Skeletal muscle cell (primary cell): Measurements from ENCODE around the gene TPPP.

Source experiments
- DNase-seq: peaks from one replicate; pipeline ENCODE4 v3.0.0-alpha.2; 2010; ENCODE audit warnings: low read depth
- H3K4me3 ChIP-seq: 2 replicates; pipeline ENCODE4 v1.5.1; 2011; ENCODE audit warnings: low read depth, mild to moderate bottlenecking, control low read depth, low read length, moderate library complexity

TPPP gene

GRCh38 chr5:669111-669841 lies 23.9 kb downstream of the TPPP start:
- H3K4me3 ChIP-seq: no peak overlapping the region
- no peak for DNase-seq

- DNase-seq: no peak
- H3K4me3 ChIP-seq: no peak overlapping the region
Measured at GRCh38 chr5:668283-668995, 24.7 kb downstream of the TPPP start.

- DNase-seq: no peak
- H3K4me3 ChIP-seq: no peak overlapping the region
Measured at GRCh38 chr5:666816-667498, 26.2 kb downstream of the TPPP start.

- no peak for DNase-seq
- no peak overlapping the region for H3K4me3 ChIP-seq
Measured at GRCh38 chr5:665956-666711, 27.0 kb downstream of the TPPP start.

- no peak overlapping the region for H3K4me3 ChIP-seq
- no peak for DNase-seq
Measured at GRCh38 chr5:665541-665955, 27.6 kb downstream of the TPPP start.

GRCh38 chr5:664994-665360 lies 28.2 kb downstream of the TPPP start:
- no peak overlapping the region for H3K4me3 ChIP-seq
- no peak for DNase-seq

- H3K4me3 ChIP-seq: no peak overlapping the region
- DNase-seq: no peak
Measured at GRCh38 chr5:664343-664993, 28.7 kb downstream of the TPPP start.

- DNase-seq: no peak
Measured at GRCh38 chr5:663436-664342, 29.5 kb downstream of the TPPP start.

GRCh38 chr5:662751-663435 lies 30.3 kb downstream of the TPPP start:
- no peak for DNase-seq
- H3K4me3 ChIP-seq: no peak overlapping the region

More at GRCh38 chr5:663436-664342, 29.5 kb downstream of the TPPP start:
- no peak overlapping the region for H3K4me3 ChIP-seq

GRCh38 chr5:661891-662750 lies 31.0 kb downstream of the TPPP start:
- H3K4me3 ChIP-seq: no peak overlapping the region
- no peak for DNase-seq

- DNase-seq: no peak
- H3K4me3 ChIP-seq: no peak overlapping the region
Measured at GRCh38 chr5:660491-661030, 32.6 kb downstream of the TPPP start.

GRCh38 chr5:659496-660263 lies 33.5 kb downstream of the TPPP start:
- no peak overlapping the region for H3K4me3 ChIP-seq

GRCh38 chr5:658103-658502 lies 35.0 kb downstream of the TPPP start:
- no peak for DNase-seq
- no peak overlapping the region for H3K4me3 ChIP-seq

More at GRCh38 chr5:659496-660263, 33.5 kb downstream of the TPPP start:
- no peak for DNase-seq

GRCh38 chr5:657570-657969 lies 35.6 kb downstream of the TPPP start:
- H3K4me3 ChIP-seq: no peak overlapping the region
- peak; percentile 64 for DNase-seq

- H3K4me3 ChIP-seq: no peak overlapping the region
- DNase-seq: no peak
Measured at GRCh38 chr5:655406-655805, 37.7 kb downstream of the TPPP start.
